NCI-H2227 (cell line): ENCODE measurements around the gene SPACA9.

Source experiments
- DNase-seq: peaks from one replicate; lab custom pipeline; 2025; ENCODE audit not compliant: unreplicated experiment; lab: John Stamatoyannopoulos, UW

Gene SPACA9

DNA sequence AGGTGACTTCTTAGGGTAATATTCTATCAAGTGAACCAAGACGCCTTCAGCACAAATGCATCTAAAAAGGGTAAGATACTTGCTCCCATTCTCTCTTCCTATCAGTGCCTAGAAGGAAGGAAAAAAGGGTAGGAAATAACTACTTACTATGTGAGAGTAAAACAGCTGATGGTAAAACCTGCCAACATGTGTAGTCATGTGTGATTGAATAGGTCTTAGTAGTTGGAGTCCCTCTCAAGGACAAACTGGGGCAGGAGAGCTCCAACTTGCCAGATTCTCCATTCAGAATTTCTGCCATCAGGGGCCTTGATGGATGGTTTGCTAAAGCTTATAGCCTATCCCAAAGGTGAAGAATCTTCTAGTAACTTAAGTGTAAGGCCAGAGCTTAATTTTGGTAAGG is 60.5 kb downstream of the SPACA9 start:
- DNase-seq: no peak
